IPS-18c (cell line): ENCODE data around the gene NAPA.

Experiments
- H3K4me3 ChIP-seq: 2 replicates; pipeline ENCODE4 v1.7.0; 2013; ENCODE audit warnings: low read depth, mild to moderate bottlenecking, low read length, moderate library complexity; ENCODE audit not compliant: insufficient read depth
- H3K9me3 ChIP-seq: one replicate; pipeline ENCODE4 v1.6.1; 2013; ENCODE audit warnings: mild to moderate bottlenecking, low read length, moderate library complexity; ENCODE audit not compliant: control insufficient read depth, insufficient read depth

NAPA gene

DNA sequence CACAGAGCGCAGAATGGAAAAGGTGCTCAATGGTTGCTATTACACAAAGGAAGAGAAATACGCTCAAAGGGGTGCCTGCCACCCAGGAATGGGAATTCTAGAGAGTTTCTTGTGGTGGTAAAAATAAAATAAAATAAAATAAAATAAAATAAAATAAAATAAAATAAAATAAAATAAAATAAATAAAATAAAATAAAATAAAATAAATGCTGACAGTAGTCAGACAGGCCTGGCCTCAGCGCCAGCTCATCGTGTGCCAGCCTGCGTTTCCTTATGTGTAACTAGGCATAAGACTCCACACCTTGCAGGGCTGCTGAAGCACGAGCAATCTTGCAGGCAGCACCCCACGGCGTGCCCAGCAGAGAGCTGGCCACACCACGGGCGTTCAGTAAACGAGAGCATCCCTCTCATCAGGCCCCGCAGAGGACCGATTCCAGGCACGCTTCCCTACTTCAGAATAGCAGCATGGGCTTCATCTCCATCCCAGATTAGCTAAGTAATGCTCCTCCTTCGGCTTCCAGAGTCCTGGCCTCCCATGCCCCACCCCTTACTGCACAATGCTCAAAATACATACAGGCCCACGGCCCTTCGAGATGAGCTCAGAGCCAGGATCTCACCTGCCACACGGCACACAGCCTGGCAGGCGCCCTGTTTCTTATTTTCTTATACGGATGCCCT, 5.6 kb downstream of the NAPA start:
- Histone ChIP-seq H3K9me3 (no peaks in the 10 kb centered on the region), H3K4me3 (no peak overlapping the region)

DNA sequence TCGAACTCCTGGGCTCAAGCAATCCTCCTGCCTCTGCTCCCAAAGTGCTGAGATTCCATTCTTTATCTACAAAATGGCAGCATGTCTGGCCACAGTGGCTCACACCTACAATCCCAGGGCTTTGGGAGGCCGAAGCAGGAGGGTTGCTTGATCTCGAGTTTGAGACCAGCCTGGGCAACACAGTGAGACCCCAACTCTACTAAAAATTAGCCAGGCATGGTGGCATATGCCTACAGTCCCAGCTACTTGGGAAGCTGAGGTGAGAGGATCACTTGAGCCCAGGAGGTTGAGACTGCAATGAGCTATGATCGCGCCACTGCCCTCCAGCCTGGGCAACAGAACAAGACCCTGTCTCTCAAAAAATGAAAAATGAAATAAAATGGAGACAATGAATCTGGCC, 6.1 kb downstream of the NAPA start:
- Histone ChIP-seq H3K4me3 (no peak overlapping the region), H3K9me3 (no peaks in the 10 kb centered on the region)

- Histone ChIP-seq H3K9me3 (no peaks in the 10 kb centered on the region), H3K4me3 (no peak overlapping the region)
These were observed 6.8 kb downstream of the NAPA start for GRCh38 chr19:47507924-47508553.

GRCh38 chr19:47507012-47507411, 7.9 kb downstream of the NAPA start:
- Histone ChIP-seq H3K9me3 (peaks cover 2% of the 10 kb centered on the region), H3K4me3 (no peak overlapping the region)

DNA sequence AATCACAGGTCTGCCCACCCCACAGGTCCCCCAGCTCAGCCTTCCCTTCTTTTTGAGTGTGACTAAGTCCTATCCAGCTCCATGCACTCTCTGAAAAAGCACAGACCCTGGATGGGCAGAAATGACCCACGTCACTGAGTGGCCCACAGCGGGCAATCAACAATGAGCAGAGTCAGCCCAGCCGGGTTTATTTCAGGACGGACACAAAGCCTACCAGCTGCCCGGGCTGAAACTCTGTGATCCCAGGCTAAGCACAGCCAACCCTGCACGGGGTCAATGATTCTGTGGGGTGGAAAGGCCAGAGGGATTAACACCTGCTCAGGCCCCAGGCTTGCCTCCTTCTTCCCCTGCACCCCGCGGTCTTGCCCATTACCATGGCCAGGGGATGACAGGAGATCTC, 8.4 kb downstream of the NAPA start:
- peaks cover 2% of the 10 kb centered on the region for H3K9me3 ChIP-seq
- H3K4me3 ChIP-seq: no peak overlapping the region

DNA sequence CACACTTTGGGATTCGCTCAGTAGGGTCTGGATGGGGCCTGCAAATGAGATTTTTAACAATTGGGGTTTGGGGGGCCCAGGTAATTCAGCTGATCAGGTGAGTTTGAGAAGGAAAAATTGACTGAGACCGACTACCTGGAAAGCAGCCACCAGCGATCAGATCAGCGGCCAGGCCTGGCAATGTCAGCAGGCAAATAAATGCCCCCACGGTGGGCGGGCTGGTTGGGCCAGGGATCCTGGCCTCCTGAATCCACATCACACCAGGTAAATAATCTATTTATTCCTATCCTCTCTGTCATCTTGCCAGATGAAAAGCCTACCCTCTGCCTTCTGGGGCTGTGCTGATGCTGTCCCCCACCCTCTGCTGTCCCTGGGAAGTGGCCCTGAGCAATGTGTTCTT, 9.4 kb downstream of the NAPA start:
- peaks cover 2% of the 10 kb centered on the region for H3K9me3 ChIP-seq
- H3K4me3 ChIP-seq: no peak overlapping the region

DNA sequence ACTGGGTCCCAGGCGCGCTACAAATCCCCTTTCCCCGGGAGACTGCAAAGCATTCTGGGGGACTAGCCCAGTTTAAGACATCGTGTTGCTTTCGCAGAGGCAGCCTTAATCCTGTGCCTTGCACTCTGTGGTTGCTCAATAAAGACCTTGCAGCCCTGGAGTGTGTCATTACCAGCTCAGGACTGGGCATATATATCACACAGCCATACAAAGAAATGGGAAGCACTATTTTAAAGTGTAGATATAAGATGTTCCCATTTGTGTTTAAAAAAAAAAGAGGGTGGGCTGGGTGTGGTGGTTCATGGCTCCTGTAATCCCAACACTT, 11.1 kb downstream of the NAPA start:
- no peak overlapping the region for H3K4me3 ChIP-seq
- H3K9me3 ChIP-seq: peaks cover 2% of the 10 kb centered on the region

- Histone ChIP-seq H3K9me3 (peaks cover 2% of the 10 kb centered on the region), H3K4me3 (no peak overlapping the region)
These were observed 11.6 kb downstream of the NAPA start for GRCh38 chr19:47503130-47503825.

- H3K9me3 ChIP-seq: peaks cover 2% of the 10 kb centered on the region
- no peak overlapping the region for H3K4me3 ChIP-seq
These were observed 14.7 kb downstream of the NAPA start for GRCh38 chr19:47499863-47500830.

DNA sequence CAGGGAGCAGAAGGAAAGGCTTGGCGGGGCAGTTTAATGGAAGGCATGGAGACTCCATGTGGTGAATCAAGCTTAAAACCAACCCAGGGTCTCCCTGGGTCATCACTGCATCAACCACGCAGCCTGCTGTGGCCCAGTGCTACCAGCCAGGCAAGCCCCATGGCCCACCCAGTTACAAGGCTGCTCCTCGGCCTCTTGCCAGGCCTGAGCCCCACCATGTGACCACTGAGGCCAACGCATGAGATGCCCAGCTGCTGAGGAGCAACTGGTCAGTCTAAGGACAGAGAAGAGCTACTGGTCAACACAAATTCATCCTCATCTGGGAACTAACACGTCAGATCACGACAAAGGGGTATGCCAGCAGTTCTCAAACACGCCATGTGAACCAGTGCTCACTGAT, 15.5 kb downstream of the NAPA start:
- Histone ChIP-seq H3K9me3 (peaks cover 2% of the 10 kb centered on the region), H3K4me3 (no peak overlapping the region)

DNA sequence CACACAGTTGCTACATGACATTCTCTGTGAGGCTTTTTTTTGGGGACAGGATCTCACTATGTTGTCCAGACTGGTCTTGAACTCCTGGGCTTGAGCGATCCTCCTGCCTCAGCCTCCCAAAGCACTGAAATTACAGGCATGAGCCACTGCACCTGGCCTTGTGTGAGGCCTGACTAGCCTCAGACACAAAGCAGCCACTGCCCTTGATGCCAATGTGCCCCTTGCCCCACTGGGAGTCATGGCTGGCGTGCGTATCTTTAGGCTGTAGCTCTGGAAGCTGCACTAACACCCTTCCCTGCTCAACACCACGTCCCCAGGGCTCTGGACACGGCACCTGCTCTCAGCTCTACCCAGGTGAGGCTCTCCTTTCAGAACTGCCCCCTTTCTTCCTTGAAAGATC, 16.3 kb downstream of the NAPA start:
- no peak overlapping the region for H3K4me3 ChIP-seq
- peaks cover 2% of the 10 kb centered on the region for H3K9me3 ChIP-seq

DNA sequence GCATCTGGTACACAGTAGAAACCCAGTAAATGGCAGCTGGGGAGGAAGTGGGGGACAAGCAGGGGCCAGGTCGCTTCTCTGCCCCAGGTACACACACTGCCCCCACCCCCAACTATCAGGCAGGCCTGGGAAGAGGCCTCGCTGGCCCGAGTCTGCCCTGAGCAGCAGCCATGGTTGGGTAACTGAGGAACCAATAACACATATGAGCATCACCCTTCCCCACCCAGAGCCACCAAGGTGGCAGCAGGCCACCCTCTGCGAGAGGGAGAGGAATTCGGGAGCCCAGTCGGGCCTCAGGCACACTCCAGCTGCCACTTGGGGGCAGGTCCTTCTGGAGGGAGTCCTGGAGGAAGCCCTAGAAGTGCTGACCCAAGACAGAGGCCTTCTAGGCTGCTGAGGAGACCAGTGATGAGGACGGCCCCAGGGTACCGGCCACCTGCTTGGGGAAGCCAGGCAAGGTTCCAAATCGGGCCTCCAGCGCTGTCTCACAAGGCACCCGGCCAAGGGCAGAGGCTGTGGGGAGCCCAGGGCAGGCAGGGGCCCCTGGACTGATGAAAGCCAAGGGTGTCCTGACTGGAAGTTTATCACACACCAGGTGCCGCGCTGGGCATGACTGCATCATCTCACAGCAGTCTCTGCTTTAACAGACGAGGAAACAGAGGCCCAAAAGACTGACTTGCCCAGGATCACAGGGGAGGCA, 16.9 kb downstream of the NAPA start:
- Histone ChIP-seq H3K4me3 (no peak overlapping the region), H3K9me3 (peaks cover 2% of the 10 kb centered on the region)

- no peaks in the 10 kb centered on the region for H3K9me3 ChIP-seq
- H3K4me3 ChIP-seq: no peak overlapping the region
These were observed 17.7 kb downstream of the NAPA start for GRCh38 chr19:47497050-47497766.

- Histone ChIP-seq H3K9me3 (no peaks in the 10 kb centered on the region), H3K4me3 (no peak overlapping the region)
These were observed 19.1 kb downstream of the NAPA start for GRCh38 chr19:47495478-47496372.

DNA sequence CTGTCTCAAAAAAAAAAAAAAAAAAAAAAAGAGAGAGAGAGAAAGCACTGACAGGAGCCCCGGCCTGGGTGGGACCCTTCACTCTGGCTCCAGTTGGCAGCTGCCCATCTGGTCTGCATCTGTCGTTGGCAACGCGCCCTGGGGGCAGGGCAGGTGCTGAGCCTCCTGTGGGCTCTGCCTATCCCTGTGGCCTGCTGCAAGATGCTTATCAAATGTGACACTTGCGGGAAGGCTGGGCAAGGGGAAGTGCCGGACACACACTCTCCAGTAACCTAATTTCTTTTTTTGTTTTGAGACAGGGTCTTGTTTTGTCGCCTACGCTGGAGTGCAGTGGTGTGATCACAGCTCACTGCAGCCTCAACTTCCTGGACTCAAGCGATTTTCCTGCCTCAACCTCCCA, 20.1 kb downstream of the NAPA start:
- Histone ChIP-seq H3K4me3 (no peak overlapping the region), H3K9me3 (no peaks in the 10 kb centered on the region)

- Histone ChIP-seq H3K9me3 (no peaks in the 10 kb centered on the region), H3K4me3 (no peak overlapping the region)
These were observed 20.7 kb downstream of the NAPA start for GRCh38 chr19:47494211-47494547.
